Loucy (cell line): ENCODE measurements around the gene IMPG1.

ENCODE experiments used
- H2AFZ ChIP-seq: fragments of 200-600 bp; sonication (generic); 2 replicates; pipeline ENCODE4 v1.6.0; 2016; ENCODE audit warnings: antibody characterized with exemption, mild to moderate bottlenecking, low read length, moderate library complexity
- H3F3A ChIP-seq: fragments of 200-600 bp; 2 replicates; pipeline ENCODE4 v1.6.0; 2016; ENCODE audit warnings: antibody characterized with exemption, low read depth, mild to moderate bottlenecking
- H3K27me3 ChIP-seq: fragments of 200-600 bp; sonication (generic); 2 replicates; pipeline ENCODE4 v1.6.1; 2014; ENCODE audit warnings: low read length, mild to moderate bottlenecking; ENCODE audit not compliant: insufficient read depth, poor library complexity, severe bottlenecking
- H3K36me3 ChIP-seq: fragments of 200-600 bp; sonication (generic); 2 replicates; pipeline ENCODE4 v1.6.1; 2016; ENCODE audit warnings: low read length; ENCODE audit not compliant: insufficient read depth
- H3K4me1 ChIP-seq: fragments of 200-600 bp; sonication (generic); 2 replicates; pipeline ENCODE4 v1.5.1; 2014; ENCODE audit warnings: low read length, mild to moderate bottlenecking; ENCODE audit not compliant: insufficient read depth, poor library complexity, severe bottlenecking
- H3K4me2 ChIP-seq: fragments of 200-600 bp; sonication (generic); 2 replicates; pipeline ENCODE4 v1.6.0; 2014; ENCODE audit warnings: antibody characterized with exemption, low read length, low read depth, mild to moderate bottlenecking; ENCODE audit not compliant: poor library complexity, severe bottlenecking
- H3K4me3 ChIP-seq: fragments of 200-600 bp; sonication (generic); 2 replicates; pipeline ENCODE4 v1.5.1; 2014; ENCODE audit warnings: low read length, mild to moderate bottlenecking, mixed read lengths; ENCODE audit not compliant: poor library complexity, severe bottlenecking
- H3K79me2 ChIP-seq: fragments of 200-600 bp; sonication (generic); 2 replicates; pipeline ENCODE4 v1.6.1; 2014; ENCODE audit warnings: low read length; ENCODE audit not compliant: insufficient read depth
- H3K9ac ChIP-seq: fragments of 200-600 bp; sonication (generic); 2 replicates; pipeline ENCODE4 v1.6.0; 2014; ENCODE audit warnings: mild to moderate bottlenecking, low read depth, low read length, moderate library complexity; ENCODE audit not compliant: poor library complexity, severe bottlenecking
- H3K9me2 ChIP-seq: fragments of 200-600 bp; sonication (generic); replicated peaks from 2 replicates; pipeline ENCODE4 v1.6.1; 2016; ENCODE audit warnings: low read depth, low read length, mixed read lengths
- H3K9me3 ChIP-seq: fragments of 200-600 bp; sonication (generic); 2 replicates; pipeline ENCODE4 v1.6.1; 2014; ENCODE audit warnings: mild to moderate bottlenecking, antibody characterized with exemption, low read length, low read depth; ENCODE audit not compliant: insufficient read depth
- H4K20me1 ChIP-seq: fragments of 200-600 bp; sonication (generic); 2 replicates; pipeline ENCODE4 v1.6.0; 2014; ENCODE audit warnings: antibody characterized with exemption, low read length, mild to moderate bottlenecking; ENCODE audit not compliant: insufficient read depth, poor library complexity, severe bottlenecking
- EZH2phosphoT487 ChIP-seq: fragments of 200-600 bp; IDR thresholded peaks from 2 replicates; pipeline ENCODE4 v1.6.1; 2018; ENCODE audit warnings: antibody characterized with exemption, mild to moderate bottlenecking, moderate library complexity, borderline replicate concordance
- TF ChIP-seq, protein P1 (sequence below): fragments of 200-600 bp; sonication (generic); conservative IDR thresholded peaks from 2 replicates; pipeline ENCODE4 v1.5.1; 2014; ENCODE audit warnings: mild to moderate bottlenecking, antibody characterized with exemption, low read length

Gene IMPG1

DNA sequence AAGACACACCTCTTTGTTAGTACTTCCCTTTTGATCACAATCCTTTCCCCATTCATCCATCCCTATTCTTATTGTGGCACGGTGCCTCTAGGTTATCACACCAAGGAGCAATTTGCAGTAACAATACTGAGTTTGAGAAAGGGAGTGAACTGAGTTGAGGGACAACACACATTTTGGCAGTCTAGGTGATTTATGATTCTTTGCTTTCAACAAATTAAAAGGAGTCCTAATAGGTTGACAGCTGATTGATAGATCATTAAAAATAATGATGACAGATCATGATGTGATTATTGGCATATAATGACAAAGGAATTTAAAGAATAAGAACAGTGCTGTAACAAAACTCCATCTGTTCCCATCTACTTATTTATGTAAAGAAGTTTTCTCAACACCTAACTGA, 36.7 kb downstream of the IMPG1 start:
- no peaks in the 10 kb centered on the region for H3K27me3 ChIP-seq
- no peak overlapping the region for H3K9ac ChIP-seq
- H3K4me2 ChIP-seq: no peak overlapping the region
- H3F3A ChIP-seq: no peaks in the 10 kb centered on the region
- no peak overlapping the region for H3K4me3 ChIP-seq
- no peaks in the 10 kb centered on the region for H3K9me2 ChIP-seq
- H3K4me1 ChIP-seq: no peaks in the 10 kb centered on the region
- TF ChIP-seq EZH2phosphoT487: no peak
- TF ChIP-seq, protein P1, sequence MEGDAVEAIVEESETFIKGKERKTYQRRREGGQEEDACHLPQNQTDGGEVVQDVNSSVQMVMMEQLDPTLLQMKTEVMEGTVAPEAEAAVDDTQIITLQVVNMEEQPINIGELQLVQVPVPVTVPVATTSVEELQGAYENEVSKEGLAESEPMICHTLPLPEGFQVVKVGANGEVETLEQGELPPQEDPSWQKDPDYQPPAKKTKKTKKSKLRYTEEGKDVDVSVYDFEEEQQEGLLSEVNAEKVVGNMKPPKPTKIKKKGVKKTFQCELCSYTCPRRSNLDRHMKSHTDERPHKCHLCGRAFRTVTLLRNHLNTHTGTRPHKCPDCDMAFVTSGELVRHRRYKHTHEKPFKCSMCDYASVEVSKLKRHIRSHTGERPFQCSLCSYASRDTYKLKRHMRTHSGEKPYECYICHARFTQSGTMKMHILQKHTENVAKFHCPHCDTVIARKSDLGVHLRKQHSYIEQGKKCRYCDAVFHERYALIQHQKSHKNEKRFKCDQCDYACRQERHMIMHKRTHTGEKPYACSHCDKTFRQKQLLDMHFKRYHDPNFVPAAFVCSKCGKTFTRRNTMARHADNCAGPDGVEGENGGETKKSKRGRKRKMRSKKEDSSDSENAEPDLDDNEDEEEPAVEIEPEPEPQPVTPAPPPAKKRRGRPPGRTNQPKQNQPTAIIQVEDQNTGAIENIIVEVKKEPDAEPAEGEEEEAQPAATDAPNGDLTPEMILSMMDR: no peak
- H3K9me3 ChIP-seq: no peaks in the 10 kb centered on the region; the same call in 1 of the 2 replicates
- no peaks in the 10 kb centered on the region for H3K79me2 ChIP-seq
- no peaks in the 10 kb centered on the region for H3K36me3 ChIP-seq
- H2AFZ ChIP-seq: no peak overlapping the region
- no peaks in the 10 kb centered on the region for H4K20me1 ChIP-seq

DNA sequence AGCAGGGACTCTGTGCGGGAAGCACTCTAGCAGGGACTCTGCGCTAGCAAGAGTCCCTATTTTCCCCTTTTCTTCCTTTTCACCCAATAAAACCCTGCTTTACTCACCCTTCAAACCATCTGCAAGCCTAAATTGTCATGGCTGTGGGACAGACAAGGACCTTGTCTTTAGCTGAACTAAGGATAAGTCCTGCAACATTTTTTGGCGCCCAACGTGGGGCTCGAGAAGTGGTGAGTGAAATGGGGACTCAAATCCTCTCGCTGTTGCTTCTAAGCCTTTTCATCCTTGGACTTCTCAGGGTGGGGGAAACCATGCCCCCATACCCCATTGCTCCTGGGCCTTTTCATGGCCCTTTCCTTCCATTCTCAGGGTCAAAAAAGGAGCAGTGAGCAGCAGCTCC, 46.4 kb downstream of the IMPG1 start:
- Histone ChIP-seq H3K4me1 (no peaks in the 10 kb centered on the region), H3K27me3 (no peaks in the 10 kb centered on the region), H3K36me3 (no peaks in the 10 kb centered on the region), H3K4me3 (no peak overlapping the region), H3K9me3 (peaks cover 17% of the 10 kb centered on the region; the same call in 1 of the 2 replicates), H3K9me2 (no peaks in the 10 kb centered on the region), H3K4me2 (no peak overlapping the region), H2AFZ (no peak overlapping the region), H3K9ac (no peak overlapping the region), H3F3A (no peaks in the 10 kb centered on the region), H4K20me1 (no peaks in the 10 kb centered on the region), H3K79me2 (no peaks in the 10 kb centered on the region)
- TF ChIP-seq EZH2phosphoT487: no peak
- TF ChIP-seq, protein P1: no peak

DNA sequence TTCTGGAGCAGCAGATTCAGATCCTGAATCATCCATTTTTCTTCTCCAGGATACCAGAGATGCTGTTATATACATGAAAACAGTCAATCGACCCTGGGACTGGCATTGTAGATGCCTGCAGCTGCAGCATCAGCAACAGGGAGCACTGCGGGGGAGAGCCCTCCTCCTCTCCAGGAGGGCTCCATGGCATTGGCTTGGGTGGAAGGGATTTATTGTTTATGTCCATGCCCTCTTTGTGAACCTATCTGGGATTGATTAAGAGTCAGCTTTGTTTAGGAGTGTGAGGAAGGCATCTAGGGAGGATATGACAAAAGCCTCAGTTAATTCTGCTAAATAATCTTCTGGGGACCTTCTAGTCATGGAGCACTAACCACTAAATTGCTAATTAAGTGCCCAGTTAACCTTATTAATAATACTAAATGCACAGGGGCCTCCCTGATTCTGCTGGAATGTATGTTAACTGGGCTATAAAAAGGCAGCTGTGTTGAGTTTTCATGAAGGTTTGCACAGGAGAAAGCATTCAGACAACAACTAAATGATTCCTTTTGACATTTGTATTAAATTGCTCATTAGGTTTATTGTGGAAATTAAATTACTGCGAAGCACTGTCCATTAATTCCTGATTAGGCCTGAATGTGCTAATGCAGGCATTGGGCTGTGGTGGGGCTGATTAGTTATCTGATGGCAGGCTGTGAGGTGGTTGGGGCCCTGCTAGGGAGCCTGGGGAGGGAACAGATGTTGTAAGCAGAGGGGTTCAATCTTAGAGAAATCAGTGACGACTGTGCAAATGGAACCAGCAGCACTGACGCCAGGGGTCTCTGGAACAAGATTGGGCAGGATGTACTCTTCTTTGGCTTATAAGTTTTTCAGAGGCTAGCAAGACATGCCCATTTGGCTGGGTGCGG, 57.6 kb downstream of the IMPG1 start:
- Histone ChIP-seq H4K20me1 (no peaks in the 10 kb centered on the region), H3K4me3 (no peak overlapping the region), H3F3A (no peaks in the 10 kb centered on the region), H2AFZ (no peak overlapping the region), H3K4me2 (no peak overlapping the region), H3K9ac (no peak overlapping the region), H3K9me2 (no peaks in the 10 kb centered on the region), H3K36me3 (no peaks in the 10 kb centered on the region), H3K9me3 (no peaks in the 10 kb centered on the region), H3K79me2 (no peaks in the 10 kb centered on the region), H3K4me1 (no peaks in the 10 kb centered on the region), H3K27me3 (no peaks in the 10 kb centered on the region)
- TF ChIP-seq, protein P1: no peak
- TF ChIP-seq EZH2phosphoT487: no peak
